Measurements from ENCODE around the gene ACADS. TPM values are rescaled to one million over a fixed set of nuclear protein-coding genes. Genes with fewer than 3 reads are reported as not detected.

Gene ACADS
- total and polyA plus RNA-seq, 2 of the 8 experiments (the other 6 are each of a cell fraction or from before 2014, with no cell fraction given), result 4.9 to 7.5 TPM

DNA sequence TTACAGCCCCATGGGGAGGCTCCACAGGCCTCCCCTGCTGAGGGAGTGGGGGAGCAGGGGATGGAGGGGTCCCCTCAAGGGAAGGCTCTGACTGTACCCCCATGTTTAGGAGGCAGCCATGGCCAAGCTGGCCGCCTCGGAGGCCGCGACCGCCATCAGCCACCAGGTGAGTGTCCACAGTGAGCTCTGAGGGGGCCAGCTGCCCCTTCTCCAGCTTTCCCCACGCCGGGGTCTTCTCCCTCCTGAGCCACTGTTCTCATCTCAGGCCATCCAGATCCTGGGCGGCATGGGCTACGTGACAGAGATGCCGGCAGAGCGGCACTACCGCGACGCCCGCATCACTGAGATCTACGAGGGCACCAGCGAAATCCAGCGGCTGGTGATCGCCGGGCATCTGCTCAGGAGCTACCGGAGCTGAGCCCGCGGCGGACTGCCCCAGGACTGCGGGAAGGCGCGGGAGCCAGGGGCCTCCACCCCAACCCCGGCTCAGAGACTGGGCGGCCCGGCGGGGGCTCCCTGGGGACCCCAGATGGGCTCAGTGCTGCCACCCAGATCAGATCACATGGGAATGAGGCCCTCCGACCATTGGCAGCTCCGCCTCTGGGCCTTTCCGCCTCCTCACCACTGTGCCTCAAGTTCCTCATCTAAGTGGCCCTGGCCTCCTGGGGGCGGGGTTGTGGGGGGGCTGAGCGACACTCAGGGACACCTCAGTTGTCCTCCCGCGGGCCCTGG, 13.6 kb downstream of the ACADS start:
- POLR2A ChIA-PET (ENCODE audit: partially characterized antibody), result interaction anchor here (0.6 kb wide), 1 partner anchor 499 kb away, joined by 3 read pairs; no protein-coding TSS in a partner anchor
- no peaks in the 10 kb centered on the region; a peak in 1 of 8 replicates for H3K36me3 ChIP-seq (ENCODE audit: control insufficient read depth in 2 of 4, insufficient read depth in 4 of 4, low read length in 3 of 4)
- no peak overlapping the region for H2BK15ac ChIP-seq (ENCODE audit: low read length)
- H3K23me2 ChIP-seq (ENCODE audit: low read depth, low read length), result no peaks in the 10 kb centered on the region
- no peak overlapping the region for H3K18ac ChIP-seq (ENCODE audit: extremely low read depth, low read length)
- no peak overlapping the region for H4K5ac ChIP-seq (ENCODE audit: insufficient read length, low read depth, low read length)
- no peak overlapping the region for H3K14ac ChIP-seq (ENCODE audit: insufficient read length)
- no peaks in the 10 kb centered on the region for H3K79me1 ChIP-seq (ENCODE audit: low read depth, low read length)
- H2BK12ac ChIP-seq (ENCODE audit: low read depth, low read length), result no peak overlapping the region
- DNase-seq (ENCODE audit: low read depth in 1 of 2, low spot score in 2 of 2) (no peak), FAIRE-seq (no peak)
- H2BK120ac ChIP-seq (replicated peaks; ENCODE audit: low read depth, low read length), result no peak overlapping the region
- no peak overlapping the region for H2BK5ac ChIP-seq (ENCODE audit: low read depth, low read length)
- CTCF ChIA-PET (ENCODE audit: partially characterized antibody), result interaction anchor here (0.6 to 5.7 kb wide), 22 partner anchors 10 to 483 kb away, joined by 3 to 34 read pairs (median 4); partner anchors contain the start of genes ACADS and POP5
- H4K8ac ChIP-seq (ENCODE audit: extremely low read depth, insufficient read depth, low read length), result peak overlapping the region; percentile 14; the same call in 1 of the 2 replicates
- no peak overlapping the region for H2AFZ ChIP-seq (ENCODE audit: low read length)
- H4K91ac ChIP-seq (replicated peaks; ENCODE audit: insufficient read length, low read length), result no peak overlapping the region
- no peak overlapping the region for H3K4me3 ChIP-seq (ENCODE audit: extremely low read depth in 1 of 4, insufficient read depth in 2 of 4, low read depth in 3 of 4, low read length in 4 of 4)
- H3K9ac ChIP-seq (replicated peaks in 1 of 4; ENCODE audit: extremely low read depth in 1 of 4, low read depth in 3 of 4, low read length in 3 of 4), result no peak overlapping the region
- no peak overlapping the region for H3K23ac ChIP-seq (ENCODE audit: insufficient read length)
- H3K4me2 ChIP-seq (ENCODE audit: insufficient read depth in 1 of 2, low read depth in 2 of 2, low read length in 2 of 2), result no peak overlapping the region
- no peaks in the 10 kb centered on the region for H4K20me1 ChIP-seq (replicated peaks in 1 of 2; ENCODE audit: control insufficient read depth in 1 of 2, insufficient read depth in 2 of 2, low read length in 2 of 2)
- H3K56ac ChIP-seq (replicated peaks; ENCODE audit: insufficient read length, low read depth, low read length), result no peak overlapping the region
- H3K4ac ChIP-seq (replicated peaks; ENCODE audit: insufficient read length, low read depth, low read length), result no peak overlapping the region
- no peaks in the 10 kb centered on the region for H3K4me1 ChIP-seq (replicated peaks in 1 of 4; ENCODE audit: control insufficient read depth in 3 of 4, insufficient read depth in 4 of 4, low read length in 3 of 4)
- H3K27me3 ChIP-seq (replicated peaks in 1 of 4; ENCODE audit: control insufficient read depth in 3 of 4, extremely low read depth in 1 of 4, insufficient read depth in 3 of 4, low read length in 3 of 4), result no peaks in the 10 kb centered on the region
- no peak overlapping the region for H3K27ac ChIP-seq (ENCODE audit: low read depth, low read length)
- no peak overlapping the region for H2BK20ac ChIP-seq (ENCODE audit: low read length)
- no peaks in the 10 kb centered on the region for H3K79me2 ChIP-seq (ENCODE audit: control insufficient read depth in 1 of 2, insufficient read depth in 2 of 2, low read length in 2 of 2)
- H2AK5ac ChIP-seq (ENCODE audit: low read depth, low read length), result no peak overlapping the region
- WGBS, 2 experiments (ENCODE audit: extremely low coverage in 1 of 2, insufficient coverage in 1 of 2, insufficient read length in 1 of 2, insufficient replicate concordance in 2 of 2, low coverage in 1 of 2, low lambda C conversion rate in 2 of 2, missing lambda C conversion rate in 1 of 2), result 93% methylated on average over 36 of the region's 38 CpGs; no CpG with 5 or more reads in 1 of the 2 experiments
- H3K9me3 ChIP-seq (ENCODE audit: insufficient read depth in 2 of 2, low read depth in 1 of 2, low read length in 1 of 2), result no peaks in the 10 kb centered on the region
- TF ChIP-seq ATF2 (IDR thresholded peaks at IDR 0.05; ENCODE audit: low read length), result no peak
- TF ChIP-seq PHF8 (conservative IDR thresholded peaks at IDR 0.05; ENCODE audit: low read depth, low read length), result no peak
- no peak for TF ChIP-seq JUN (IDR thresholded peaks at IDR 0.05; ENCODE audit: low read depth, low read length)
- TF ChIP-seq YY1 (IDR thresholded peaks at IDR 0.05; ENCODE audit: low read depth, low read length), result no peak
- TF ChIP-seq HDAC2 (IDR thresholded peaks at IDR 0.05; ENCODE audit: borderline replicate concordance in 1 of 2, low read depth in 2 of 2, low read length in 2 of 2), result no peak
- no peak for TF ChIP-seq SP2 (IDR thresholded peaks at IDR 0.05; ENCODE audit: low read length)
- no peak for TF ChIP-seq BACH1 (IDR thresholded peaks at IDR 0.05; ENCODE audit: low read length)
- TF ChIP-seq BRCA1 (IDR thresholded peaks at IDR 0.05; ENCODE audit: low read depth, low read length), result no peak
- TF ChIP-seq SIRT6 (IDR thresholded peaks at IDR 0.05; ENCODE audit: low read length), result no peak
- no peak for TF ChIP-seq TEAD4 (IDR thresholded peaks at IDR 0.05; ENCODE audit: low read depth, low read length)
- no peak for TF ChIP-seq SP1 (IDR thresholded peaks at IDR 0.05; ENCODE audit: low read depth, low read length)
- no peak for TF ChIP-seq CTBP2 (IDR thresholded peaks at IDR 0.05; ENCODE audit: borderline replicate concordance, insufficient read depth, insufficient read length, low read length)
